HEK293 (cell line): ENCODE data around the gene TMEFF1.

Experiments
- CTCF ChIA-PET: fragments of 350-600 bp; formaldehyde crosslinking; extraction: SDS; loops from one replicate; lab custom pipeline; 2021; ENCODE audit warnings: antibody characterized with exemption; lab: Yijun Ruan, JAX
- POLR2A ChIA-PET: fragments of 300-600 bp; formaldehyde crosslinking; extraction: SDS; loops from one replicate; lab custom pipeline; 2020; ENCODE audit warnings: antibody characterized with exemption, inconsistent platforms; lab: Yijun Ruan, JAX
- H3K27ac ChIP-seq: fragments of 200-500 bp; sonication (Bioruptor generic); 2 replicates; pipeline ENCODE4 v1.5.1; 2014; ENCODE audit warnings: low read depth, low read length, control low read depth, inconsistent platforms; ENCODE audit errors: extremely low read depth
- H3K36me3 ChIP-seq, 2 experiments: fragments of 200-500 bp in 1 of 2; sonication (Bioruptor generic) in 1 of 2; 1 replicate in 1 of 2; 2 replicates in 1 of 2; pipeline ENCODE4 v1.5.1; 2014 to 2017; ENCODE audit warnings: inconsistent platforms in 2 of 2, low read length in 2 of 2; ENCODE audit not compliant: control insufficient read depth in 2 of 2, insufficient read depth in 1 of 2
- H3K4me1 ChIP-seq: fragments of 200-500 bp; sonication (Bioruptor generic); 2 replicates; pipeline ENCODE4 v1.5.1; 2014; ENCODE audit warnings: mild to moderate bottlenecking, low read length, inconsistent platforms; ENCODE audit not compliant: control insufficient read depth, insufficient read depth
- H3K4me3 ChIP-seq: 2 replicates; pipeline ENCODE4 v1.5.1; 2011; ENCODE audit warnings: low read depth, mild to moderate bottlenecking, control low read depth, low read length, moderate library complexity
- H3K9me3 ChIP-seq: fragments of 200-500 bp; sonication (Bioruptor generic); 2 replicates; pipeline ENCODE4 v1.5.1; 2014; ENCODE audit warnings: low read depth, low read length, inconsistent platforms; ENCODE audit not compliant: control insufficient read depth, insufficient read depth
- BCL11B ChIP-seq: fragments of 450-650 bp; formaldehyde crosslinking; IDR thresholded peaks from 2 replicates; pipeline ENCODE4 v1.5.1; 2016; ENCODE audit warnings: low read depth, missing biosample characterization, missing genetic modification characterization
- EGR2 ChIP-seq: fragments of 450-650 bp; formaldehyde crosslinking; IDR thresholded peaks from 2 replicates; pipeline ENCODE4 v1.5.1; 2016; ENCODE audit warnings: low read depth, missing biosample characterization, missing genetic modification characterization
- HOXA7 ChIP-seq: sonication (generic); formaldehyde crosslinking; IDR thresholded peaks from 2 replicates; pipeline ENCODE4 v1.8.1; 2022; ENCODE audit warnings: missing genetic modification reagents, borderline replicate concordance
- KLF8 ChIP-seq: fragments of 450-650 bp; formaldehyde crosslinking; IDR thresholded peaks from 2 replicates; pipeline ENCODE4 v1.5.1; 2016; ENCODE audit warnings: missing biosample characterization, missing genetic modification characterization
- MEIS1 ChIP-seq: sonication (generic); formaldehyde crosslinking; IDR thresholded peaks from 2 replicates; pipeline ENCODE4 v1.8.1; 2022; ENCODE audit warnings: missing genetic modification reagents, mild to moderate bottlenecking, borderline replicate concordance
- SALL2 ChIP-seq: fragments of 450-650 bp; formaldehyde crosslinking; IDR thresholded peaks from 2 replicates; pipeline ENCODE4 v1.5.0; 2017; ENCODE audit warnings: missing biosample characterization, mild to moderate bottlenecking, missing genetic modification characterization, borderline replicate concordance
- SCRT2 ChIP-seq: fragments of 450-650 bp; formaldehyde crosslinking; IDR thresholded peaks from 2 replicates; pipeline ENCODE4 v1.5.1; 2016; ENCODE audit warnings: missing biosample characterization, missing genetic modification characterization
- YY1 ChIP-seq: fragments of 450-650 bp; formaldehyde crosslinking; IDR thresholded peaks from 2 replicates; pipeline ENCODE4 v1.5.1; 2018; ENCODE audit warnings: missing biosample characterization, missing genetic modification characterization
- ZBTB20 ChIP-seq: fragments of 450-650 bp; formaldehyde crosslinking; IDR thresholded peaks from 2 replicates; pipeline ENCODE4 v1.5.1; 2016; ENCODE audit warnings: missing biosample characterization, missing genetic modification characterization
- ZBTB48 ChIP-seq: fragments of 450-650 bp; formaldehyde crosslinking; IDR thresholded peaks from 2 replicates; pipeline ENCODE4 v1.5.1; 2016; ENCODE audit warnings: missing biosample characterization, missing genetic modification characterization
- ZBTB7A ChIP-seq: fragments of 450-650 bp; formaldehyde crosslinking; IDR thresholded peaks from 2 replicates; pipeline ENCODE4 v1.5.1; 2016; ENCODE audit warnings: low read depth, missing biosample characterization, missing genetic modification characterization
- ZFHX2 ChIP-seq: fragments of 450-650 bp; formaldehyde crosslinking; conservative IDR thresholded peaks from 2 replicates; pipeline ENCODE4 v1.5.1; 2016; ENCODE audit warnings: missing biosample characterization, missing genetic modification characterization
- ZFP3 ChIP-seq: fragments of 450-650 bp; formaldehyde crosslinking; IDR thresholded peaks from 2 replicates; pipeline ENCODE4 v1.5.1; 2016; ENCODE audit warnings: low read depth, missing biosample characterization, missing genetic modification characterization
- ZNF274 ChIP-seq, 2 experiments: fragments of 200-500 bp in 1 of 2; fragments of 450-650 bp in 1 of 2; sonication (Bioruptor generic) in 1 of 2; formaldehyde crosslinking in 1 of 2; IDR thresholded peaks; 2 replicates each; pipeline versions ENCODE4 v1.5.1 to v1.6.1; 2014 to 2016; ENCODE audit warnings: borderline replicate concordance in 1 of 2, inconsistent platforms in 1 of 2, low read length in 1 of 2, missing biosample characterization in 1 of 2, missing genetic modification characterization in 1 of 2
- ZNF48 ChIP-seq: fragments of 450-650 bp; formaldehyde crosslinking; IDR thresholded peaks from 2 replicates; pipeline ENCODE4 v1.5.1; 2016; ENCODE audit warnings: missing biosample characterization, missing genetic modification characterization
- ZNF558 ChIP-seq: fragments of 450-650 bp; formaldehyde crosslinking; IDR thresholded peaks from 2 replicates; pipeline ENCODE4 v1.5.1; 2016; ENCODE audit warnings: missing biosample characterization, missing genetic modification characterization
- ZNF610 ChIP-seq: fragments of 450-650 bp; formaldehyde crosslinking; IDR thresholded peaks from 2 replicates; pipeline ENCODE4 v1.5.1; 2016; ENCODE audit warnings: missing biosample characterization, missing genetic modification characterization, borderline replicate concordance
- ZNF621 ChIP-seq: fragments of 450-650 bp; formaldehyde crosslinking; IDR thresholded peaks from 2 replicates; pipeline ENCODE4 v1.5.1; 2017; ENCODE audit warnings: missing biosample characterization, missing genetic modification characterization
- ZNF624 ChIP-seq: fragments of 450-650 bp; formaldehyde crosslinking; IDR thresholded peaks from 2 replicates; pipeline ENCODE4 v1.5.1; 2017; ENCODE audit warnings: missing biosample characterization, missing genetic modification characterization
- ZNF626 ChIP-seq: fragments of 450-650 bp; sonication (Bioruptor Pico); formaldehyde crosslinking; IDR thresholded peaks from 2 replicates; pipeline ENCODE4 v1.5.1; 2018; ENCODE audit warnings: missing biosample characterization, missing genetic modification characterization, inconsistent platforms
- ZNF791 ChIP-seq: fragments of 450-650 bp; formaldehyde crosslinking; IDR thresholded peaks from 2 replicates; pipeline ENCODE4 v1.5.1; 2016; ENCODE audit warnings: missing biosample characterization, missing genetic modification characterization
- ZNF792 ChIP-seq: fragments of 450-650 bp; formaldehyde crosslinking; IDR thresholded peaks from 2 replicates; pipeline ENCODE4 v1.5.1; 2016; ENCODE audit warnings: missing biosample characterization, missing genetic modification characterization
- ZNF837 ChIP-seq: fragments of 450-650 bp; formaldehyde crosslinking; IDR thresholded peaks from 2 replicates; pipeline ENCODE4 v1.5.1; 2016; ENCODE audit warnings: missing biosample characterization, missing genetic modification characterization
- TF ChIP-seq, protein P1 (sequence below): IDR thresholded peaks from 2 replicates; pipeline ENCODE4 v1.6.1; 2011; ENCODE audit warnings: mild to moderate bottlenecking, low read depth, low read length, borderline replicate concordance

The TMEFF1 gene

DNA sequence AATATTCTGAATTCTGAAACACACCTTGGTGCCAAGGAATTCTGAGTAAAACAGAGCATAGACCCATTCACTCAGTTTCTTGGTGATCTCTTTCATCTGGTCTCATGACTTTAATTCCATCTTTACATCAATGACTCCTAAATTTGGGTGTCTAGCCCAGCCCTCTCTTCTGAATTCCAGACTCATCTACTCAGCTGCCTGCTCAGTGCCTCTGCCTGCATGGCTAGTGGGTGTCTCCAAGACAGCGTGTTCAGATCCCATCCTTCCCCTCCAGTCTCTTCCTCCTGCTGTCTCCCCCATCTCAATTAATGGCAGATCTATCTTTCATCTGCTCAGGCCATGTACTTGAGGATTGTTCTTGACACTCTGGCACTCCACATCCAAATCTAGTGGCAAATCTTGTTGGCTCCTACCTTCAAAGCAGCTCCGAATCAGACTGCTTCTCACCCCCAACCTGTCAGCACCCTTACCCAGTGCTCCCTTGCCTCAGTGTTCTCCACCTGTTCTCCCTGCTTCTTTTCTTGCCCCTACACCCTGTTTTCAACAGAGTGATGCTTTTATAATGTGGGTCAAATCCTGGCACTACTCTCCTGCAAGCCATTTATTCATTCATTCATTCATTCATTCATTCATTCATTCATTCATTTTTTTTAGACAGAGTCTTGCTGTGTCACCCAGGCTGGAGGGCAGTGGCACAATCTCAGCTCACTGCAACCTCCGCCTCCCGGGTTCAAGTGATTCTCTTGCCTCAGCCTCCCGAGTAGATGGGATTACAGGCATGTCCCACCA lies 110.3 kb downstream of the TMEFF1 start (continued):
- TF ChIP-seq ZNF621 (no peak), ZNF274 (IDR thresholded peaks at IDR 0.05; ENCODE audit: low read length) (no peak), ZNF274 (tag by site-specific recombination; IDR thresholded peaks at IDR 0.05; ENCODE audit: borderline replicate concordance) (no peak)

DNA sequence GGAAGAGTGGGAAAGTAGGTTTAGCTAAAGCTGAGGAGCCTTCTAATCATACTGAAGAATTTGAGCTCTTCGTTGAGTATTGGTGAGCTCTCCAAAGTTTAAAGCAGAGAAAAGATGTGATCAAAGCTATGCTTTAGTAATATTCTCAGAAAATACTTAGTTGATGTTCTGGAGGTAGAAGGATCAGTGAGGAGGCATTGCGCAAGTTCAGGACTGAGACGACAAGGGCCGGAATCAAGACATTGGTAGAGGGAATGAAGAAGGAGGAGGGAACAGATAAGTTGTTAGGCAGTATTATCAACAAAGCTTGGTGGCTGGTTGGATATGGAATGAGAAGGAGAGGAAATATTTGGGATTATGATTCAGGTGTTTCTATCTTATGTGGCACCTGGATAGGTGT lies 112.0 kb downstream of the TMEFF1 start:
- POLR2A ChIA-PET: no interaction called here
- no peaks in the 10 kb centered on the region for H3K4me1 ChIP-seq
- peaks cover 0 to 21% of the 10 kb centered on the region in 2 experiments; a peak in 1 of 3 replicates for H3K36me3 ChIP-seq
- no peaks in the 10 kb centered on the region for H3K9me3 ChIP-seq
- CTCF ChIA-PET: interaction anchor here (0.7 to 1.2 kb wide), 3 partner anchors 14 to 79 kb away, joined by 3 to 4 read pairs (median 3); no protein-coding TSS in a partner anchor
- no peak for TF ChIP-seq BCL11B (tag by site-specific recombination)
- TF ChIP-seq ZBTB7A (tag by site-specific recombination): no peak
- no peak for TF ChIP-seq ZNF837 (tag by site-specific recombination)
- no peak for TF ChIP-seq ZFHX2
- no peak for TF ChIP-seq ZNF792 (tag by site-specific recombination)
- no peak for TF ChIP-seq MEIS1 (CRISPR knock-in tag)
- no peak for TF ChIP-seq EGR2 (tag by site-specific recombination)
- no peak for TF ChIP-seq YY1 (tag by site-specific recombination)
- no peak for TF ChIP-seq ZNF791 (tag by site-specific recombination)
- no peak for TF ChIP-seq ZNF48 (tag by site-specific recombination)
- no peak for TF ChIP-seq ZBTB48 (tag by site-specific recombination)
- TF ChIP-seq ZBTB20 (tag by site-specific recombination): no peak
- no peak for TF ChIP-seq ZNF626 (tag by site-specific recombination)
- H3K4me3 ChIP-seq: no peak overlapping the region
- no peak overlapping the region for H3K27ac ChIP-seq

DNA sequence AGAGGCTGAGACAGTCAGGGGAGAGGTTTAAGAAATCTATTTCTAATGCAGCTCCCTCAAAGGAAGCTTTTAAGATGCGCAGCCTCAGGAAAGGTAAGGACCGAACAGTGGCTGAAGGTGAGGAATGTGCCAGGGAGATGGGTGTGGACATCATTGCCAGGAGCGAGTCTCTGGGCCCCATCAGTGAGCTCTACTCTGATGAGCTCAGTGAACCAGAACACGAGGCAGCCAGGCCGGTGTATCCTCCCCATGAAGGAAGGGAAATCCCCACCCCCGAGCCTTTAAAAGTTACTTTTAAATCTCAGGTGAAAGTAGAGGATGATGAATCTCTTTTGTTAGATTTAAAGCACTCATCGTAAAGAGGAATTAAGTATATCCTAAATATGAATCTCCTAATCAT lies 113.1 kb downstream of the TMEFF1 start:
- Histone ChIP-seq H3K4me3 (no peak overlapping the region), H3K4me1 (no peaks in the 10 kb centered on the region), H3K36me3 (peaks cover 0 to 20% of the 10 kb centered on the region in 2 experiments; a peak in 1 of 3 replicates), H3K27ac (no peak overlapping the region), H3K9me3 (no peaks in the 10 kb centered on the region)
- POLR2A ChIA-PET: no interaction called here
- CTCF ChIA-PET: interaction anchor here (0.6 to 1.5 kb wide), 2 partner anchors 8 to 9 kb away, joined by 3 to 5 read pairs; partner anchors contain the start of gene CAVIN4
- TF ChIP-seq ZFP3 (tag by site-specific recombination) (no peak), ZNF624 (no peak), ZNF558 (tag by site-specific recombination) (no peak), ZNF610 (tag by site-specific recombination) (no peak), HOXA7 (CRISPR knock-in tag) (no peak), KLF8 (tag by site-specific recombination) (no peak), SCRT2 (tag by site-specific recombination) (no peak), SALL2 (tag by site-specific recombination) (no peak)
- TF ChIP-seq, protein P1, sequence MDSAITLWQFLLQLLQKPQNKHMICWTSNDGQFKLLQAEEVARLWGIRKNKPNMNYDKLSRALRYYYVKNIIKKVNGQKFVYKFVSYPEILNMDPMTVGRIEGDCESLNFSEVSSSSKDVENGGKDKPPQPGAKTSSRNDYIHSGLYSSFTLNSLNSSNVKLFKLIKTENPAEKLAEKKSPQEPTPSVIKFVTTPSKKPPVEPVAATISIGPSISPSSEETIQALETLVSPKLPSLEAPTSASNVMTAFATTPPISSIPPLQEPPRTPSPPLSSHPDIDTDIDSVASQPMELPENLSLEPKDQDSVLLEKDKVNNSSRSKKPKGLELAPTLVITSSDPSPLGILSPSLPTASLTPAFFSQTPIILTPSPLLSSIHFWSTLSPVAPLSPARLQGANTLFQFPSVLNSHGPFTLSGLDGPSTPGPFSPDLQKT: no peak
